Chondrocyte (in vitro differentiated cells): ENCODE measurements around the gene RNH1. TPM values are rescaled to one million over a fixed set of nuclear protein-coding genes. Genes with fewer than 3 reads are reported as not detected.

Experiments used
- DNase-seq: peaks from one replicate; pipeline ENCODE4 v3.0.0; 2021; ENCODE audit warnings: mixed read lengths, low spot score
- H3K27ac Mint-ChIP-seq: one replicate; pipeline ENCODE4 v1.8.0; 2021; ENCODE audit warnings: mild to moderate bottlenecking, moderate library complexity, mixed read lengths; ENCODE audit not compliant: unreplicated experiment
- H3K27me3 Mint-ChIP-seq: 2 replicates; pipeline ENCODE4 v1.8.0; 2021; ENCODE audit warnings: low read depth, mixed read lengths
- H3K36me3 Mint-ChIP-seq: 2 replicates; pipeline ENCODE4 v1.8.0; 2021; ENCODE audit warnings: low read depth, mixed read lengths
- H3K4me1 Mint-ChIP-seq: 2 replicates; pipeline ENCODE4 v1.8.0; 2021; ENCODE audit warnings: low read depth, mild to moderate bottlenecking, mixed read lengths
- H3K4me3 Mint-ChIP-seq: one replicate; pipeline ENCODE4 v1.8.0; 2021; ENCODE audit warnings: mild to moderate bottlenecking, moderate library complexity, mixed read lengths; ENCODE audit not compliant: unreplicated experiment
- H3K9me3 Mint-ChIP-seq: 2 replicates; pipeline ENCODE4 v1.8.0; 2021; ENCODE audit warnings: low read depth, mixed read lengths
- CTCF ChIP-seq: fragments of 200-600 bp; sonication (generic); IDR thresholded peaks from 2 replicates; pipeline ENCODE4 v1.5.0; 2021; ENCODE audit warnings: antibody characterized with exemption, mild to moderate bottlenecking, moderate library complexity
- total RNA-seq: library from RNA; stranded (reverse); gene quantifications from 3 replicates; pipeline ENCODE4 v1.2.1, GENCODE V29; 2021

Gene RNH1
- total RNA-seq, 1 donor from 2014 or later, result 166 TPM

GRCh38 chr11:540583-541432, 33.8 kb upstream of the RNH1 start:
- peaks cover 1% of the 10 kb centered on the region for H3K36me3 Mint-ChIP-seq
- H3K27me3 Mint-ChIP-seq, result no peaks in the 10 kb centered on the region
- no peaks in the 10 kb centered on the region for H3K9me3 Mint-ChIP-seq
- peaks cover 5% of the 10 kb centered on the region for H3K4me1 Mint-ChIP-seq
- no peak for TF ChIP-seq CTCF
- no peak for DNase-seq
- no peak overlapping the region for H3K27ac Mint-ChIP-seq
- H3K4me3 Mint-ChIP-seq, result no peak overlapping the region

- H3K4me1 Mint-ChIP-seq, result peaks cover 5% of the 10 kb centered on the region
- DNase-seq, result no peak
- H3K4me3 Mint-ChIP-seq, result no peak overlapping the region
- H3K27ac Mint-ChIP-seq, result no peak overlapping the region
- H3K9me3 Mint-ChIP-seq, result no peaks in the 10 kb centered on the region
- no peaks in the 10 kb centered on the region for H3K27me3 Mint-ChIP-seq
- peaks cover 1% of the 10 kb centered on the region for H3K36me3 Mint-ChIP-seq
- no peak for TF ChIP-seq CTCF
Observed at GRCh38 chr11:539971-540481, 33.0 kb upstream of the RNH1 start.

GRCh38 chr11:538431-539051, 31.5 kb upstream of the RNH1 start:
- DNase-seq, result no peak
- no peaks in the 10 kb centered on the region for H3K9me3 Mint-ChIP-seq
- H3K36me3 Mint-ChIP-seq, result peaks cover 1% of the 10 kb centered on the region
- no peak overlapping the region for H3K4me3 Mint-ChIP-seq
- H3K27ac Mint-ChIP-seq, result no peak overlapping the region
- TF ChIP-seq CTCF, result no peak
- H3K27me3 Mint-ChIP-seq, result no peaks in the 10 kb centered on the region
- peaks cover 5% of the 10 kb centered on the region for H3K4me1 Mint-ChIP-seq

DNA sequence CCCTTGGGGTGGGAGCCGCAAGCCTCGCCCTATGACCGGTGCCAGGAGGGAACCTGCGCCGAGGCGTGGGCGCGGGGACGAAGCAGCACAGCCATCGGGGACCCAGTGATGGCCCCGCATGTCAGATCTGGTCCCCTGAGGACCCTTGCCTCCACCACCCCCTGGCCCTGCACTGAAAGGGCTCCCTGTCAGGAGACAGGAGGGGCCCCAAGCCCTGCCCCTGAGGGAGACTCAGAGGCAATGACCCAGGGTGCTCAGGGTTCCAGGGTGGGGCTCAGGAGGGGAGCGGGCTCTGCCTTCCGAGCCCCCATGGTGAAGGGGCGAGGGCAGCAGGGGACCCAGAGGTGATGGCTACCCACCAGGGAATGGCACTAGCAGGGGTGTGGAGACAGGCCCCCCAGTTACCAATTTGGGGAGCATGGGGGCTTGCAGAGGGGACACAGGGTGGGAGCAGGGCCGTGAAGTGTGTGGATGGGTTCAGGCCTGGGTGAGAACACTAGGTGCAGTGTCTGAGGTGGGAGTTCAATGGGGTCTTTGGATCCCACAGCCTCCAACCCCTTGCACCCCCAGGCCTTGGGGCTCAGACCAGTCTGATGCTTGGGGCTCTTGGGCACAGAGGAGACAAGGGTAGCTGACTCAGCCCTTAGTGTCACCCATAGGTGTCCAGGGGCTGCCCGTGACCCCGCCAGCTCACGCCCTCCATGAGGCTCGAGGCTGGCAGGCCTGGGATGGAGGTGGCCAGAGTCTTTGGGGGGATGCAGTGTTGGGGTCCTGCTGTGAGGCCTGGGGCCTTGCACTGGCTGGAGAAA, 30.8 kb upstream of the RNH1 start:
- H3K9me3 Mint-ChIP-seq, result no peaks in the 10 kb centered on the region
- peaks cover 1% of the 10 kb centered on the region for H3K36me3 Mint-ChIP-seq
- no peak for DNase-seq
- H3K4me1 Mint-ChIP-seq, result peaks cover 5% of the 10 kb centered on the region
- no peak overlapping the region for H3K4me3 Mint-ChIP-seq
- no peak overlapping the region for H3K27ac Mint-ChIP-seq
- TF ChIP-seq CTCF, result no peak
- H3K27me3 Mint-ChIP-seq, result no peaks in the 10 kb centered on the region
